H9 (cell line): ENCODE data around the gene LRPPRC. TPM values are rescaled to one million over a fixed set of nuclear protein-coding genes. Genes with fewer than 3 reads are reported as not detected.

Experiments used
- DNase-seq: peaks from one replicate; pipeline ENCODE4 v3.0.0-alpha.2; 2017
- H2AFZ ChIP-seq: one replicate; pipeline ENCODE4 v1.6.1; 2013; ENCODE audit warnings: mild to moderate bottlenecking, low read length, control low read depth, moderate library complexity
- H2AK5ac ChIP-seq: 2 replicates; pipeline ENCODE4 v1.6.1; 2013; ENCODE audit warnings: low read length, control low read depth, mixed read lengths; ENCODE audit not compliant: insufficient read length
- H2BK120ac ChIP-seq: one replicate; pipeline ENCODE4 v1.6.1; 2013; ENCODE audit warnings: low read depth, mild to moderate bottlenecking, low read length, control low read depth, inconsistent platforms; ENCODE audit not compliant: poor library complexity, severe bottlenecking
- H2BK12ac ChIP-seq: 2 replicates; pipeline ENCODE4 v1.6.1; 2013; ENCODE audit warnings: low read length, control low read depth, mixed read lengths, low read depth; ENCODE audit not compliant: insufficient read length
- H2BK15ac ChIP-seq: 2 replicates; pipeline ENCODE4 v1.6.1; 2013; ENCODE audit warnings: low read depth, low read length, control low read depth
- H2BK20ac ChIP-seq: one replicate; pipeline ENCODE4 v1.6.1; 2013; ENCODE audit warnings: low read depth, mild to moderate bottlenecking, low read length, control low read depth, inconsistent platforms; ENCODE audit not compliant: poor library complexity, severe bottlenecking
- H2BK5ac ChIP-seq: 2 replicates; pipeline ENCODE4 v1.6.1; 2013; ENCODE audit warnings: low read length, control low read depth, mixed read lengths; ENCODE audit not compliant: insufficient read length
- H3K14ac ChIP-seq: 2 replicates; pipeline ENCODE4 v1.6.1; 2013; ENCODE audit warnings: low read length, control low read depth; ENCODE audit not compliant: insufficient read depth
- H3K18ac ChIP-seq: 2 replicates; pipeline ENCODE4 v1.6.1; 2013; ENCODE audit warnings: low read depth, mild to moderate bottlenecking, mixed read lengths, low read length, control low read depth; ENCODE audit not compliant: insufficient read length
- H3K23ac ChIP-seq: 2 replicates; pipeline ENCODE4 v1.6.1; 2013; ENCODE audit warnings: low read length, control low read depth, mixed read lengths, low read depth; ENCODE audit not compliant: insufficient read length
- H3K23me2 ChIP-seq: 2 replicates; pipeline ENCODE4 v1.6.1; 2013; ENCODE audit warnings: low read depth, mild to moderate bottlenecking, mixed read lengths, low read length, control low read depth; ENCODE audit not compliant: insufficient read length, poor library complexity, severe bottlenecking
- H3K27ac ChIP-seq: 2 replicates; pipeline ENCODE4 v1.5.1; 2013; ENCODE audit warnings: low read length, control low read depth, mixed read lengths, low read depth; ENCODE audit not compliant: insufficient read length
- H3K27me3 ChIP-seq: 2 replicates; pipeline ENCODE4 v1.6.1; 2013; ENCODE audit warnings: low read length, control low read depth, inconsistent platforms; ENCODE audit not compliant: insufficient read depth
- H3K4ac ChIP-seq: 2 replicates; pipeline ENCODE4 v1.6.1; 2013; ENCODE audit warnings: low read depth, mild to moderate bottlenecking, control low read depth, inconsistent platforms, low read length, moderate library complexity
- H3K4me1 ChIP-seq: 2 replicates; pipeline ENCODE4 v1.6.1; 2013; ENCODE audit warnings: low read length, control low read depth, inconsistent platforms; ENCODE audit not compliant: insufficient read depth
- H3K4me2 ChIP-seq: 2 replicates; pipeline ENCODE4 v1.6.1; 2013; ENCODE audit warnings: low read length, control low read depth, mixed read lengths; ENCODE audit not compliant: insufficient read length, insufficient read depth
- H3K56ac ChIP-seq: 2 replicates; pipeline ENCODE4 v1.6.1; 2013; ENCODE audit warnings: low read depth, mild to moderate bottlenecking, mixed read lengths, low read length, control low read depth; ENCODE audit not compliant: insufficient read length
- H3K79me1 ChIP-seq: 2 replicates; pipeline ENCODE4 v1.6.1; 2013; ENCODE audit warnings: low read depth, mild to moderate bottlenecking, moderate library complexity, low read length, control low read depth, inconsistent platforms; ENCODE audit not compliant: insufficient read depth, poor library complexity, severe bottlenecking
- H3K79me2 ChIP-seq: 2 replicates; pipeline ENCODE4 v1.6.1; 2013; ENCODE audit warnings: low read length, control low read depth, inconsistent platforms; ENCODE audit not compliant: insufficient read depth
- H3K9ac ChIP-seq: 2 replicates; pipeline ENCODE4 v1.6.1; 2013; ENCODE audit warnings: low read length, control low read depth, mixed read lengths; ENCODE audit not compliant: insufficient read length; ENCODE audit errors: extremely low read depth
- H3K9me3 ChIP-seq: one replicate; pipeline ENCODE4 v1.6.1; 2013; ENCODE audit warnings: low read depth, low read length, inconsistent platforms; ENCODE audit not compliant: control insufficient read depth
- H3T11ph ChIP-seq: one replicate; pipeline ENCODE4 v1.6.1; 2013; ENCODE audit warnings: mild to moderate bottlenecking, low read length, control low read depth, inconsistent platforms
- H4K20me1 ChIP-seq: one replicate; pipeline ENCODE4 v1.6.1; 2013; ENCODE audit not compliant: control insufficient read depth, insufficient read length, insufficient read depth
- H4K5ac ChIP-seq: 2 replicates; pipeline ENCODE4 v1.6.1; 2013; ENCODE audit warnings: low read depth, mild to moderate bottlenecking, mixed read lengths, low read length, control low read depth; ENCODE audit not compliant: insufficient read length
- H4K8ac ChIP-seq: replicated peaks from 2 replicates; pipeline ENCODE4 v1.6.1; 2013; ENCODE audit warnings: low read length, control low read depth, mixed read lengths, low read depth; ENCODE audit not compliant: insufficient read length
- H4K91ac ChIP-seq: 2 replicates; pipeline ENCODE4 v1.6.1; 2013; ENCODE audit warnings: low read depth, mild to moderate bottlenecking, moderate library complexity, mixed read lengths, low read length, control low read depth; ENCODE audit not compliant: insufficient read length
- H3K27ac Mint-ChIP-seq, 3 experiments: 2 replicates in 2 of 3; 3 replicates in 1 of 3; pipeline ENCODE4 v1.8.0; 2020 to 2021; ENCODE audit warnings: mixed read lengths in 3 of 3, mild to moderate bottlenecking in 1 of 3, moderate library complexity in 1 of 3
- H3K27me3 Mint-ChIP-seq: 2 replicates; pipeline ENCODE4 v1.8.0; 2021; ENCODE audit warnings: low read depth, mild to moderate bottlenecking, moderate library complexity, mixed read lengths
- H3K36me3 Mint-ChIP-seq, 3 experiments: 2 replicates in 2 of 3; 3 replicates in 1 of 3; pipeline ENCODE4 v1.8.0; 2020 to 2021; ENCODE audit warnings: low read depth in 3 of 3, mixed read lengths in 3 of 3; ENCODE audit not compliant: insufficient read depth in 1 of 3
- H3K4me1 Mint-ChIP-seq, 2 experiments: 2 replicates each; pipeline ENCODE4 v1.8.0; 2020; ENCODE audit warnings: mixed read lengths in 2 of 2
- H3K4me3 Mint-ChIP-seq, 2 experiments: 2 replicates in 1 of 2; 3 replicates in 1 of 2; pipeline ENCODE4 v1.8.0; 2020 to 2021; ENCODE audit warnings: mild to moderate bottlenecking in 2 of 2, mixed read lengths in 2 of 2, moderate library complexity in 1 of 2
- H3K9me3 Mint-ChIP-seq, 2 experiments: 2 replicates in 1 of 2; 3 replicates in 1 of 2; pipeline ENCODE4 v1.8.0; 2020; ENCODE audit warnings: mild to moderate bottlenecking in 2 of 2, mixed read lengths in 2 of 2, moderate library complexity in 1 of 2
- WGBS: extraction: QIAGEN DNeasy Blood & Tissue Kit; methylation state at CpG from one replicate; pipeline ENCODE4 v1.1.7; 2013; ENCODE audit warnings: missing lambda C conversion rate, low lambda C conversion rate, mixed read lengths; ENCODE audit not compliant: insufficient read length; ENCODE audit errors: extremely low coverage; 5-methylcytosine and 5-hydroxymethylcytosine counted together
- total RNA-seq: library from RNA; stranded (reverse); gene quantifications from 2 replicates; pipeline ENCODE4 v1.2.1, GENCODE V29; 2021
- TF ChIP-seq, protein P1 (sequence below): fragments of 200-600 bp; sonication (generic); conservative IDR thresholded peaks from 3 replicates; pipeline ENCODE4 v1.8.0; 2021; ENCODE audit warnings: antibody characterized with exemption, mild to moderate bottlenecking

Gene LRPPRC
- total RNA-seq, 1 experiment from 2014 or later: 182 TPM

DNA sequence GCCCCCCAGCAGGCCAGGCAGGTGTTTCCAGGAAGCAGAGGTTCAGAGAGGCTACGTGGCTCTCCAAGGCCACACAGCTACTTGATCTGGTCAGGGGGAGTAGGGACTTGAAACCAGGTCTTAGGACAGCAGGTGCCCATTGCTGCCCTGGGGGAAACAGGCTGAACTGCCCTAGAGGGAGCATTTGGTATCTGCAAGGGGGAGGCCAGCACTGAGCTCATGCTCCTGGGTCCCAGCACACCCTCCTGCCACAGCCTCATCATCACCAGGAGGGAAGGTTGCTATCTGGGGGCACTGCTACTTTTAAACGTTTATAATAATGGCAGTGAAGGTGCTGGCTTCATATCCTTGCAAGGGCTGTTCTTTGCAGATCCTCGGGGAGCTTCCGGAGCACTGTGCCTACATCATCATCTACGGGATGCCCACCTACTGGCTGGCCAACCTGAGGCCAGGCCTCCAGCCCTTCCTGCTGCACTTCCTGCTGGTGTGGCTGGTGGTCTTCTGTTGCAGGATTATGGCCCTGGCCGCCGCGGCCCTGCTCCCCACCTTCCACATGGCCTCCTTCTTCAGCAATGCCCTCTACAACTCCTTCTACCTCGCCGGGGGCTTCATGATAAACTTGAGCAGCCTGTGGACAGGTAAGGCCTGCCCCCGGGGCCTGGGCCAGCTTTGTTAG is 120.9 kb downstream of the LRPPRC start:
- no peak overlapping the region for H4K5ac ChIP-seq
- no peaks in the 10 kb centered on the region for H3K79me2 ChIP-seq
- no peak overlapping the region for H3T11ph ChIP-seq
- no peaks in the 10 kb centered on the region for H3K27me3 ChIP-seq
- H4K91ac ChIP-seq: no peak overlapping the region
- H3K79me1 ChIP-seq: no peaks in the 10 kb centered on the region
- Mint-ChIP-seq H3K9me3 (no peaks in the 10 kb centered on the region), H3K27ac (no peak overlapping the region), H3K4me1 (peaks cover 4 to 13% of the 10 kb centered on the region in 2 experiments), H3K27me3 (peaks cover 36% of the 10 kb centered on the region), H3K36me3 (no peaks in the 10 kb centered on the region), H3K4me3 (no peak overlapping the region)
- H3K4me2 ChIP-seq: no peak overlapping the region
- H2BK120ac ChIP-seq: no peak overlapping the region
- no peak overlapping the region; the same call in 1 of the 2 replicates for H3K14ac ChIP-seq
- H2BK20ac ChIP-seq: no peak overlapping the region
- H2BK12ac ChIP-seq: no peak overlapping the region
- H3K4me1 ChIP-seq: peaks cover 4% of the 10 kb centered on the region
- H3K9ac ChIP-seq: no peak overlapping the region
- no peaks in the 10 kb centered on the region for H4K20me1 ChIP-seq
- TF ChIP-seq, protein P1, sequence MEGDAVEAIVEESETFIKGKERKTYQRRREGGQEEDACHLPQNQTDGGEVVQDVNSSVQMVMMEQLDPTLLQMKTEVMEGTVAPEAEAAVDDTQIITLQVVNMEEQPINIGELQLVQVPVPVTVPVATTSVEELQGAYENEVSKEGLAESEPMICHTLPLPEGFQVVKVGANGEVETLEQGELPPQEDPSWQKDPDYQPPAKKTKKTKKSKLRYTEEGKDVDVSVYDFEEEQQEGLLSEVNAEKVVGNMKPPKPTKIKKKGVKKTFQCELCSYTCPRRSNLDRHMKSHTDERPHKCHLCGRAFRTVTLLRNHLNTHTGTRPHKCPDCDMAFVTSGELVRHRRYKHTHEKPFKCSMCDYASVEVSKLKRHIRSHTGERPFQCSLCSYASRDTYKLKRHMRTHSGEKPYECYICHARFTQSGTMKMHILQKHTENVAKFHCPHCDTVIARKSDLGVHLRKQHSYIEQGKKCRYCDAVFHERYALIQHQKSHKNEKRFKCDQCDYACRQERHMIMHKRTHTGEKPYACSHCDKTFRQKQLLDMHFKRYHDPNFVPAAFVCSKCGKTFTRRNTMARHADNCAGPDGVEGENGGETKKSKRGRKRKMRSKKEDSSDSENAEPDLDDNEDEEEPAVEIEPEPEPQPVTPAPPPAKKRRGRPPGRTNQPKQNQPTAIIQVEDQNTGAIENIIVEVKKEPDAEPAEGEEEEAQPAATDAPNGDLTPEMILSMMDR: no peak; the same call in 2 of the 3 replicates
- WGBS: no CpG with 5 or more reads among the region's 11 CpGs
- H2BK15ac ChIP-seq: no peak overlapping the region
- H3K23me2 ChIP-seq: no peaks in the 10 kb centered on the region
- H3K56ac ChIP-seq: no peak overlapping the region
- H2AK5ac ChIP-seq: no peak overlapping the region
- H3K23ac ChIP-seq: no peak overlapping the region
- no peak overlapping the region for H2AFZ ChIP-seq
- no peak overlapping the region for H3K27ac ChIP-seq
- H3K9me3 ChIP-seq: no peaks in the 10 kb centered on the region
- H4K8ac ChIP-seq: no peak overlapping the region
- no peak overlapping the region for H3K4ac ChIP-seq
- DNase-seq: no peak
- H2BK5ac ChIP-seq: no peak overlapping the region
- H3K18ac ChIP-seq: no peak overlapping the region
